NCI-H1694 (cell line): ENCODE results near the gene AP3S1.

Experiments used
- DNase-seq: peaks from one replicate; lab custom pipeline; 2025; lab: John Stamatoyannopoulos, UW

AP3S1 gene

DNA sequence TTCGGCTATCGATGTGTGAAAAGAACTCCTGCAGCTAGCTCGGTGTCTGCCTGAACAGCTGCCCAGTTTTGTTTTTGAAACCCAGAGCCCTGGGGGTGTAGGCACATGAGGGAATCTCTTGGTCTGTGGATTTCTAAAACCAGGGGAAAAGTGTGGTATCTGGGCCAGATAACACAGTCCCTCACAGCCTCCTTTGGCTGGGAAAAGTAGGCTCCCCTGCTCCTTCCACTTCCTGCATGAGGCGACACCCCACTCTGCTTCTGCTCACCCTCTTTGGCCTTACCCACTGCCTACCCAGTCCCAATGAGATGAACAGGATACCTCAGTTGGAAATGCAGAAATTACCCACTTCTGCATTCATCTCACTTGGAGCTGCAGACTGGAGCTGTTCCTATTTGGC is 15.8 kb upstream of the AP3S1 start:
- no peak for DNase-seq

DNA sequence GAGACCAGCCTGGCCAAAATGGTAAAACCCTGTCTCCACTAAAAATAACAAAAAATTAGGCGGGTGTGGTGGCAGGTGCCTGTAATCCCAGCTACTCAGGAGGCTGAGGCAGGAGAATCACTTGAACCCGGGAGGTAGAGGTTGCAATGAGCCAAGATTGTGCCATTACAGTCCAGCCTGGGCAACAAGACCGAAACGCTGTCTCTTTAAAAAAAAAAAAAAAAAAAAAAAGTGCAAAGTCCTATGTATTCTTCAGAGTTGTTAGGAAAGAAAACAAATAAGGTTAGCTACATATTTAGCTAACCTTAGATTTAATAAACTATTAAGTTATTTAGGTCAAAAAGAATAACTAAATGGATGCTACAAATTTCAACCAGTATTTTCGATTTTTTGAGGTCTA is 11.8 kb upstream of the AP3S1 start:
- no peak for DNase-seq

DNA sequence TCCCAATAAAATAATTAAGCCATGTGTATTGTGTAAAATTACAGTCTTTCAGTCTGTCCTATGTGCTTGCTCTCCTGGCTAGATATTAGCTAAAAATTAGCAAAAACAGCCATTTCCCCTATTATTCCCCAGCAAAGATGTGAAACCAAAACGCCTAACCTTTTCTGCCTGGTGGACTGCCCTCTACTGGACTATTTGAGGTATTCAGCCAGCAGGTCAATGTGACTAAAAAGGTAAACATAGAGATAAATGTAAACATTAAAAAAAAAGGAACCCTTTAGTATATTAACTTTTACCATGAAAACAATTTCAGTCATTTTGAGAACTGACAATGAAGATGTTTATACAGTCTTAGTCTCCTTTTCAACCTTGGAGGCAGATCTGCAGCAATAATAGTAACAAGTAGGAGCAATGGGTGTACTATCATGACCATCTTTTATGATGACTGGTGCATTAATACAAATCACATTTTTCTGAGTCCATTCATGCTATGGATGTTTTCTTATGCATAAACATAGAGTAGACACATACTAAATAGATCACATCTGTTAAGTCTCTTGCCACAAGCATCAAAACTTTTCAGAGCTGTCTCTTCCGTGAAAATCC is 10.5 kb upstream of the AP3S1 start:
- no peak for DNase-seq

DNA sequence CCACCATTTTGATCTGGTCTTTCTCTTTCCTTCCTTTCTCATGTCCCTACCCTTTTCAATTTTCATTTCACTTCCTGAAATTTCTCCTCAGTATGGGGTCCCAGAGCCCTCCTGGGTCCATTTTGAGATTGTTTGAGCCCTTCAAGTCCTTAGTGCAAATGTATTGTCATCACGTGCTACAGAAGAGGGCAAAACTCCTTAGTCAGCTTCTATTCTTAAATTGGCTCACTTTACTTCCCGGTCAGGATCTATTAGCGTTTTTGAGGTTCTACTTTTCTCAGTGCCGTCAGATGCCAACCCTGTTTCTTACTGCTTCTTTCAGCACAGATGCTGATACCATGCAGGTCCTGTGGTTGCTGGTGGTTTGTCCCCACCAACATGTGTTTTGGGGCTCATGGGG is 6.3 kb upstream of the AP3S1 start:
- DNase-seq, result no peak

DNA sequence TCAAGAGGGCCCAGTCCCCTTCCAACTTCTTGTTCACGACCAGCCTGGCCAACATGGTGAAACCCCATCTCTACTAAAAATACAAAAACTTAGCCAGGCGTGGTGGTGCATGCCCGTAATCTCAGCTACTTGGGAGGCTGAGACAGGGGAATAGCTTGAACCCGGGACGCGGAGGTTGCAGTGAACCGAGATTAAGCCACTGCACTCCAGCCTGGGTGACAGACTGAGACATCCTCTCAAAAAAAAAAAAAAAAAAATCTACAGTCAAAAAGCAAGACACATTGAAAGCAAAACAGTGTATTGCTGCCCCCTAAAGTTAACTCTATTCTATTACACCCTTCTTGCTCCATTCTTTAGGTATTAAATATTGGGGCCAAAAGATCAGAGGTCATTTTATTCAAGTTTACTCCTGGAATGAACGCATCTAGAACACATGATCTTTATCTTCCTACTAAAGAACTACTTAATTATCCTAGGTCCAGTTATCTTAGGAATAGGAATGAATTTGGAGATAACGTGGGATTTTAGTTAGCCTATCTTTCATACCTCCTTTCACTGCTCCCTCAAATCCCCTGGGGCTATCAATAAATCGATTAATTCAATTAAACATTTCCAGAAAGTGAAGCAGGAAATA is 2.7 kb upstream of the AP3S1 start:
- DNase-seq, result peak; percentile 67

DNA sequence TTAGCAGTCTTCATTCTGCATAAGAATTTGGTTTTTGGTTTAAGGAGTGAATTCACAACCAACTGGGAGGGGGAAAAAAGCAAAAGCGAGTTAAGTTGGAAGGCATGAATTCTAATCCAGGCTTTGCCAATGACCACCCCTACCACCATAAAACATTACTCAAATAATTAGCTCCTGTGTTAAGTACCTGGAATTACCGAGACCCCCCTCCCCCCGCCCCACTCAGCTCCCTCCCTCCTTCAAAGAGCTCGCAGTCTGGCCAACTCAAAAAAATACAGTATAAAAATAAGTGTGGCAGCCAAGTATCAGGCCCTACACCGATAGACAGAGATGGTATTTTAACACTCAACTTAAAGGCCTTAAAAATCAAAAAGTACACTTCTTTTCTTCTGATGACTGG is 862 bp upstream of the AP3S1 start:
- no peak for DNase-seq

DNA sequence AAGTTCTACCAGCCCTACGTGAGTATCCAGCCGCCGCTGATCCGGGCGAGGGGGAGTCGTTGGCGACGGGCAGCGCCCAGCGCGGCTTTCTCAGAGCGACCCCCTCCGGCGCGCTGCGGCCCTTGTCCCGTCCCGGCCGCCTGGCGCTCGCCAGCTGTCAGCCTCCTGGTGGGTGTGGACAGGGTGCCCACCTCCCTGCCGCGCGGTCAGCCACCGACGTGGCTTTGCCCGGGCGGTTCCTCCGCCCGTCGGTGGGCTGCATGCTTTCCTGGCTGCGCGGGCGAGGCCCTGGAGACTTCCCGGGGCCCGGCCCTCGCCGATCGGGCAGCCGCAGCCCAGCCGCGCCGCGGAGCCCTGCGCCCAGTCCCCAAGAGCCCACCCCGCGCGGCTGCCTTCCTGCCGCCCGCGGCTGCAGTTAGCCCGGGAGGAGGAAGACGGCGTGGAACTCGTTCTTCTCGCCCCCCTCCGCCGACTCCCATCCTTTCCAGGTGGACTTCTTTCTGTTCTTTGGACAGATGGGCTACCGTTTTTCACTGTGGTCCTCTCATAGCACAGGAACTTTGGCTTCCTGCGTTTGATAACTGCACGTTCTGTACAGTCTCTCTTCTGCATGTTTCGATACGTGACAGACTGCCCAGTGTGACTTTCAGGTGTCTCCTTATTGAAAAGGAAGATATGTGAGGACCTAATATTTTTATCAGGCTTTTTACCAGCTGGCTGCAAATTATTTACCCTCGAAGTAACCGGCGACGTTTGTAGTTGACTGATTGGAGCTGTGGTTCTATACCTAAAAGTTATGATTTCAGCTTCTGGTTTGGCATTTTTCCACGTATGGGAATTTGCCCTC is 577 bp downstream of the AP3S1 start:
- no peak for DNase-seq

DNA sequence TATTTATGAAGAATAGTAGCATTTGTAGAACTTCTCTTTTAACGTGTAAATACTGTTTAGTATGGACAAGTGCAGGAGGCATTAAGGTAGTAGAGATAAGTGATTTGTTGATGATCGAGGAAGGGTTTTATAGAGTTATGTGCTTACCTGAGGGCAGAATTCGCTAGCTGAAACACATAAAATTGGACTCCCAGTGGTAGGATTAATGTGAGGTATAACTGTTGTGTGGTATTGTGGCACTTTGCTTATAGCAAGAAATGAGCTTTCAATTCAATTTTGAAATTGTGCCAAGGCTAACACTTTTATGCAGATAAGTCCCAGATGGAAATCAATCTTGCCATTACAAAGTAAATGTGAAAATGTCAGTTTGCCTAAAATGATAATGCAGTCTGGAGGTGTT is 1.2 kb downstream of the AP3S1 start:
- DNase-seq, result no peak

DNA sequence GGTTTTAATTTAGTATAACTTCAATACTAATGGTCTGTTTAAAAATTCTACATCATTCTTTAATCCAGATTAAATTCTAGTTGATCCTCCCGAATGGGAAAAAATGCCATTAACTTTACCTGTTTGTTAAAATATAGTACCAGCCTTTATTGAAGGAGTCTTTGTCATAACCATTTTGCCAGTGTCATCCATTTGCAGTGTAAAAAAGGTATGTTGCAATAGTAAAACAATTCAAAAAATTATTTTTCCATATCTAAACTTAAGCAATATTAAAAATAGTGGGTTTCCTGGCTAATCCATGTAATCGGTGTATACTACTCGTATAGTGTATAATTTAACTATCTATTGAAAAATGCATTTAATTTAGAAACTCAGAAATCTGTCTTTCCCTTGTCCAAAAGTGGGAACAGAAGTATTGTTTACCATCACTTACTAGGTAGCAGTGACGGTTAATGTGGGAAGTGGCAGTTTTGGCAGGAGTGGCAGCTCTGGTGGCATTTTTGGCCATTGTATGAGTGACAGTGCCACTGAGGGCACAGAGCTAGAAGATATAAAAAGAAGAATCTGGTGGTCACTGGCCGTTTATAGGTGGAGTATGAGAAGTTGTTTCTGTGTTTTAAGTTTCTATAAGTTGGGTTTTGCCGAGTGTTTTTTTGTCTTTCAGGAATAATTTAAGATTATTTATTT is 1.9 kb downstream of the AP3S1 start:
- DNase-seq, result no peak

DNA sequence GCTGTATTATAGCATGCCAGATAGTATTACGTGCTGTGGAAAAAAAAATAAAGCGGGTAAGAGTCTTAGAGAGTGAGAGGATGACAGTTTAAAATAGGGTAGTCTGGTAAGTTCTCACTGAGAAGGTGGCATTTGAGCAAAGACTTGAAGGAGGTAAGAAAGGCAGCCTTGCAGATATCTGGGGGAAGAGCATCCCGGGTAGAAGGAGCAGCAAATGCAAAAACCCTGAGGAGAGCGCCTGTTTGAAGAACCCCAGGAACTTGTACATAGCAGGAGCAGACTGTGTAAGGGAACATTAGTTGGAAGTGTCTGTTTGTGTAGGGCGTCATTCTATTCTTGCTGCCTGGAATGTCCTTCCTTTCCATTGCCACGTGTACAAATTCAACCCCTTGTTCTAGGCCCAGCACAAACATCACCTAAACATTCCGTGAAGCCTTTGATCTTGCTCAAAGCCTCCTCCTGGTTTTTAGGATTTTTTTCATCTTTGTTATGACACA is 2.6 kb downstream of the AP3S1 start:
- DNase-seq, result no peak

DNA sequence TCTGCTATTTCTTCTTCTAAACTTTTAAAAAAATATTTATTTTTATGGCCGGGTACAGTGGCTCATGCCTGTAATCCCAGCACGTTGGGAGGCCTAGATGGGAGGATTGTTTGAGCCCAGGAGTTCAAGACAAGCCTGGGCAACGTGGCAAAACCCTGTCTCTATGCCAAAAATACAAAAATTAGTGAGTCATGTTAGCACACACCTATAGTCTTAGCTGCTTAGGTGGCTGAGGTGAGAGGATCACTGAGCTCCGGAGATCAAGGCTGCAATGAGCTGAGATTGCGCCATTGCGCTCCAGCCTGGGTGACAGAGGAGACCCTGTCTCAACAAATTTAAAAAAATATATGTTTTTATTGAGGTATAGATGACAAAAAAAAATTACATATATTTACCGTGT is 5.6 kb downstream of the AP3S1 start:
- no peak for DNase-seq

DNA sequence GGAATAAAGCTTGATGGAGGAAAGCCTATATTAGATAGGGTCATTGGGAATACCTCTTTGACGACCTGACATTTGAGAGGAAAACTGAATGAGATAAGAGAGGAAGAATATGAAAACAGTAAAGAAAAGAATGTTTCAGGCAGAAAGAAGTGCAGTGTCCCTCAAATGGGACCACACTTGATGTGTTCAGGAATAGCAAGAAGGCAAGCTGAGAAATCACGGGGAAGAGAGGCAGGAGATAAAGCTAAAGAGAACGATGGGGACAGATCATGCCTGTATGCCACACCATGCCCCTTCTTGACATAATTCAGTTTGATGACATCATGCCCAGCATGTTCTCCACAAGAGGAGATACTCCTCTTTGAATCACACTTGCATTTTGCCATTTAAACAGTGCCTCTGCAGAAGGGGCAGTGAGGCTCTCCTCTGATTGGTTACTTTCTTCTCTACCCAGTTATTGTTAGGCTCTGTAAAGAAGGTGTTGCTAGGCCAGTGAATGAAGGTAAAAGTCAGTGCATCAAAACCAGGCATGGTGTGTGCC is 7.6 kb downstream of the AP3S1 start:
- no peak for DNase-seq

DNA sequence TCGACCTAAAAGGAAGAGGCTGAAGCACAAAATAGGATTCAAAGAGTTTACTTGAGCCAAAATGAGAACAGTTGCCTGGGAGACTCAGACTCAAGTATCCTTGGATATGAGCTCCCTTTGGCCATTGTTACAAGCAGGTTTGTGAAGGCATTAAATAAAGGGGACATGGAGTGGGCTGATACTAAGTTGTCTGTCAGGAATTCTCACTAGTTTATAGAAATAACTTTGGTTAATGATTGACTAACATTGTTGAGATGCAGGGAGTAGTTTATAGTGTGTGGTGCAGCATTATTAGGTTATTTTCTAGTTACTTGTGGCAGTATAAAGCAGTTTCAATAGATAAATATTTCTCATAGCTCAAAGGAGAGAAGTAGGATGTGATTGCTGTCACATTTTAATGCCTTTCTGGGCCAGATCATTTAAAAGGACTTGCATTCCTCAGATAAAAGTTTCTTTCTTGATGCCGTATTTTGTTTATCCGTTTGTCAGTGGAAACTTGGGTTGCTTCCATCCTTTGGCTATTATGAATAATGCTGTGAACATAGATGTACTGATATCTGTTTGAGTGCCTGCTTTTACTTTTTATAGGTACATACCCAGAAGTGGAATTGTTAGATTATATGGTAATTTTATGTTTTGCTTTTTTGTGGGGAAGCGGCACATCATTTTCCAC is 9.1 kb downstream of the AP3S1 start:
- DNase-seq, result no peak

DNA sequence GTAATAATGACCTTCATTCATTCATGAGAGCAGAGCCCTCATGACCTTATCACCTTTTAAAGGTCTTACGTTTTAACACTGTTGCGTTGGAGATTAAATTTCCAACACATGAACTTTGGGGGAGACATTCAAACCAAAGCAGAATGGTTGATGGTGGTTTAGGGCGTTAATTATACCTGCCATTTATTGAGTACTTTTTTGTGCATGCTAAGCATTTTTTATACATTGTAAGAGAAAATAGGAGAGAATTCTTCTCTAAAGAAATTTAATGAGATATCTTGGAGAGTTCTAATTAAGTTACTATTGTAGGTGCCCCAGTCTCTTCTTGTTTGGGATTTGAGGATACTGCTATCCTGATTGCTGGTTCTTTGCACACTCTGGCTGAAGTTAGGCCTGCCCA is 12.4 kb downstream of the AP3S1 start:
- no peak for DNase-seq

DNA sequence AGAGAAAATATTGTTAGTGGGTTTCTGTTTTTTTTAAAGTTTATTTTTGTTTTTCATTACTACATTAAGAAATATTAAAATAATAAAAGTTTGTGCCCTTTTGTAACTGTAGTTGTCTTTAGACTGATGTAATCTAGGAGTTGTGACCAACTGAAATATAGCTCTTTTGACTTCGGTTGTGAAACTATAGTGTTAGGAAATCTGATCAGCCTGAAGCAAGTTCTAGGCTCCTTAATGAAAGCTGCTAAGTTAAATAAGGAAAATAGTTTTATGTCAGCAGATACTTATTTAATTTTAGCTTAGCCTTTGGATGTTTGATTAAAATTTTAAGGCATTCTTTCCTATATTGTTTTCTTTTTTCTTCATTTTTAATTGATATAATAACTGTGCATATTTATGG is 14.2 kb downstream of the AP3S1 start:
- DNase-seq, result no peak

DNA sequence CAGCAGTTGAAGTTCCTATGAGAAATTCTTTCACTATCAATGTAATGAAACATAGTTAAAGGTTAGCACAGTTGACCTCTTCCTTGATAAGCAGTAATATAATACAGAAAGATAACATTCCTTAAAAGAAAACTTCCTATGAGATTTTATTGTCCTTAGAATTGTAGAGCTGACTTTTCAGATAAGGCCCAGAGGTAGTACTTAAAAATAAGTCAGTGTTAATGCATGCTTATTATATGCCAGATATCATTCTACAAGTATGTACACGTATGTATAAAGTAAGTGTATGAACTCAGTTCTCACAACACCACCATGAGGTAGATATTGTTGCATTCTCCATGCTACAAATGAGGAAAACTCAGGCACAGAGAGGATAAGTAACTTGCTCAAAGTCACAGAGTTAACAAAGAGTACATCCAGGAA is 15.3 kb downstream of the AP3S1 start:
- no peak for DNase-seq

DNA sequence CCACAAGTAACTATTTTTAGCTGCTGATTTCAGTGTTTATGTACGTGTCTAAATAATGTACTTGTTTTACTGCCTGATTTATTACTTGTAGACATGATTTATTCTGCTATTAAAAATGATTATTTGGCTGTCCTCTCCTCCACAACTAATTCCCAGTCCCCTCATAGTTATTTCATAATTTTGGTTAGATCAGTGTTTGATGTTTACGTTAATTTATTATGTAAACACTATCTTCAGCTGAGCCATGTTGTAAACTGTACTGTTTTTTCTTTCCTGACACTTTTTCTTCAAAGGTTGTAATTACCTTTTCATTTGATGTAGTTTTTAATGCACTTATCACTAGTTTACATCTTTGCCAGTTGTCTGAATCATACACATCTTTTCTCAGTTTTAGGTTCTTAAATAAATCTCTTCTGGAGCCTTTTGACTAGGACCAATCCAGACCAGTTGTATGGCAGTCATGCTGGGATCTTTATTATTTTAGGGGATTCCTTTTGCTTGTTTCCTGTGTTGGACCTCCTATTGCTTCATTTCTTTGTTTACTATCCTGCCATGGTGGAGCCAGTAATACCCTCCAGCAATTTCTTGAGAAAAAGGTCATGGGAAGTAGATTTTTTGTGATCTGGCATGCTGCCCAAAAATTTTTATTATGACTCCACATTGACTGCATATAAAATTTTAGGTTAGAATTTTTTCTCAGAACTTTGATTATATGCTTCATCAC is 16.1 kb downstream of the AP3S1 start:
- no peak for DNase-seq

DNA sequence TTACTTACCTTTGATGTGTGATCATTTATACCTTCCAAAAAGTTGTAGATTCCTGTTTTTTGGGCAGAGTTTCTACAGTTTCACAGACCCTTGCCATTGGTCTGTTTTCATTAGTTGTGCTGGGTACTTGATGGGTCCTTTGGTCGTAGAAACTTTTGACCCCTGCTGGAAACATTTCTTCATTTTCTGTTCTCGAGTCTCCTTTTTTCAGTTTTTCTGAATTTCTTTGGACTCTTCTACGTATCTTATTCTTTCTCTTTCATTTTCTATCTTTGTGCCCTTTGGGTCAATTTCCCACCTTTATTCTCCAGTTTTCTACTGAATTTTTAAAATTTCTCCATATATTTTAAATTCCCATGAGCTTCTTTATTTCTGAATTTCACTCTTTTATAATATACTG is 16.7 kb downstream of the AP3S1 start:
- no peak for DNase-seq

DNA sequence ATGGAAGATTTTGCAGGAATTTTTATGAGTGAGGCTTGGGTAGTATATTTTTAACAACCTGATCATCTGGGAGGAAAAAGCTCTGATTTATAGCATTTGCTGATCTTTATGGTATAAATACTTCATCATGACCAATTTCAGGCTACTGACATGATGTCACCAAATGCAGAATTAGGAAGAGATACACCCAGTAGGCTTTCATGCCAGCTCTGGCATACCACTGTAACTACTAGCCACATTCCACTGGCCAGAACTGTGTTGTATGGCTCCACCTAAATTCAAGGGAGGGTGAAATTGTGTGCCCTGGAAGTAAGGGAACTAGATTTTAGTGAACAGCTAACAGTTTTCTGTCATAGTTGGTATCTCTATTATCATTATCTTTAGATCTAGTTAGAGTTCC is 17.6 kb downstream of the AP3S1 start:
- no peak for DNase-seq

DNA sequence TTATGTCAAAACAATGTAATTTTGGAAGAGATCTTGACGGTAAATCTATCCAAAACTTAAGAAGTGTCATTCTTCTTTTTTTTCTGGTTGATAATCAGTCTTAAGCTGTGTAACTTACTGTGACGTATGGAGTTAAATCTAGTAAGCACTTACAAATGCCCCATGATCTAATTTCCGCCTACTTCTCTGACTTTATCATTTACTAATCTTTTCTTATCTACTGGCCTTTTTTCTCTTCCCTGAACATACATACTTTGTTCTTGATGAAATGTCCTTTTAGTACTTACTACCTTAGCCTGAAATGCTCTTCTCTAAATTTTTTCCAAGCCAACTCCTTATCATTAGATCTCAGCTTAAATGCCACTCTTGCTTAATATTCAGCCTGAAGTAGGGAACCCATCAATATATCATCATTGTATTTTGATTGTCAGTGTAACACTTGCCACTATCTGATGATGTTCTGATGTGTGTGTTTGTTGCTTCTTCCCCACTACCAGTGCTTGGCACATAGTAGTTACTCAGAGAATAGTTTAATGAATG is 27.6 kb downstream of the AP3S1 start:
- no peak for DNase-seq

DNA sequence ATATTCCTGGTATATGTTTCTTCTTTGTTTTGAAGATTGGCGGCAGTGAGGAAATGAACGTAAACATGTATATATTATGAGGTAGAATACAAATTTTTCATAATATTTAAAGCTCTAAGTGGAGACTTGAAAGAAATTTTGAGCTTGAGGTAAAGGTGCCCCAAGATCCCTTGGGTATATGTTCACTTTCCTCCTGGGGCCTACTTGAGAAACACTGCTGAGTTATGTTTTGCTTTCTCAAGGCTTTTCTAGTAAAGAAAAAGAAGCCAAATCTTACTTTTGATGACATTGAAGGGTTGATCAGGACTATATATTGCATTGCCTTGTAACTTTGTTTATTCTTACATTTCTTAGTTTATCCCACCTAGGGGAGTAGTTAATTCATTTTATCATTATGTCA is 30.7 kb downstream of the AP3S1 start:
- no peak for DNase-seq
